GM20000 (cell line): Measurements from ENCODE around the gene C9orf152.
"Not testable (repeated sequence)": the region's sequence is repeated elsewhere in the genome, so short reads cannot be mapped to it uniquely, and the experiment has no call there.

Experiments
- DNase-seq: peaks from one replicate; pipeline ENCODE4 v3.0.0; 2012; ENCODE audit warnings: low spot score
- CTCF ChIP-seq: IDR thresholded peaks from 2 replicates; pipeline ENCODE4 v1.5.1; 2012; ENCODE audit warnings: mild to moderate bottlenecking, control low read depth; ENCODE audit errors: extremely low read depth, missing control alignments

The C9orf152 gene

DNA sequence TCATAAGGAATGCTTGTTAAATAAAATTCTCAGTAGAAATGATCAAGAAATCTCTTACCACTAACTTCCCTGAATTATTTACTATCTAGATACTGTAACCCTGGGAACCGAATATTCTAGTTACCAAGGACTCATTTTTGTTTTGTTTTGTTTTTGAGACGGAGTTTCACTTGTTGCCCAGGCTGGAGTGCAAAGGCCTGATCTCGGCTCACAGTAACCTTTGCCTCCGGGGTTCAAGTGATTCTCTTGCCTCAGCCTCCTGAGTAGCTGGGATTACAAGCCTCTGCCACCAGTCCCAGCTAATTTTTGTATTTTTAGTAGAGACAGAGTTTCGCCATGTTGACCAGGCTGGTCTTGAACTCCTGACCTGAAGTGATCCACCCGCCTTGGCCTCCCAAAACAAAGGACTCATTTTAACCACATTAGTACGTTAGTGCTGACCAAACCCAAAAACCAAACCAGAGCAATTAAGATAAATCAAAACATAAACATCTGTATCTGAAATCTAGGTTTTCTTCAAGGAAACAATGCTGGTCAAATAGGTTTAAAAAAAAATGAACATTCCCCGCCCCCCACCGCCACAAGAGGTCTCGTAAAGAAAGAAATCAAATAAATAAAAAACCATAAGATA is 44.7 kb upstream of the C9orf152 start:
- no peak for TF ChIP-seq CTCF
- DNase-seq = no peak

DNA sequence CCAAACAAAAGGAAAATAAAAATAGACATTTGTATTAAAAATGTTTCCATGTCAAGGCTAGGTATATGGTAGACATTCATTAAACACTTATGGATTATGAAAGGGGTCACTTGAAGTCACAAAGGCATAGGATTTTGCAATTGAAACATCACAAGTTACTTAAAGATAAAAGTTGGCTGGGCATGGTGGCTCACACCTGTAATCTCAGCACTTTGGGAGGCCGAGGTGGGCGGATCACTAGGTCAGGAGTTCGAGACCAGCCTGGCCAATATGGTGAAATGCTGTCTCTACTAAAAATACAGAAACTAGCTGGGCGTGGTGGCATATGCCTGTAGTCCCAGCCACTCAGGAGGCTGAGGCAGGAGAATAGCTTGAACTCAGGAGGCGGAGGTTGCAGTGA is 43.8 kb upstream of the C9orf152 start:
- not testable (repeated sequence) for DNase-seq

DNA sequence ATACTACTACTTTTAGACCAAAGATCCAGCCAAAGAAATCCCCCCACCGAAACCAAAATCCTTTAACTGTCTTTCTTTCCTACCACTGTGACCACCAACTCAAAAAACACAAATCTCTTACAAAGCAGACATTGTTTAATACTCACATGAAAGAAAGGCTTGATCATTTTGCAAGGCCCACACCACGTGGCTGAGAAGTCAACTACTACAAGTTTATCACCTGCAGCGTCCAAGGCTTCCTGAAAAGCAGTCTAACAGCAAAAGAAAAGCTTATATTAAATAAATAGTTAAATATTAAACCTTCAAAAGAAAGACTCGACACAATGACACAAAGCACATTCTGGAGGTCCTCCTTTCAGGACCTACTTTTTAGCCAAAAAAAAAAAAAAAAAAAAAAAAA is 43.3 kb upstream of the C9orf152 start:
- no peak for TF ChIP-seq CTCF
- DNase-seq = no peak

- DNase-seq = no peak
- no peak for TF ChIP-seq CTCF
Measured at GRCh38 chr9:110249603-110250002, 41.6 kb upstream of the C9orf152 start.

- TF ChIP-seq CTCF = no peak
- DNase-seq = no peak
Measured at GRCh38 chr9:110248361-110248760, 40.4 kb upstream of the C9orf152 start.

GRCh38 chr9:110246214-110246613 is 38.3 kb upstream of the C9orf152 start:
- DNase-seq = no peak
- TF ChIP-seq CTCF = no peak

DNA sequence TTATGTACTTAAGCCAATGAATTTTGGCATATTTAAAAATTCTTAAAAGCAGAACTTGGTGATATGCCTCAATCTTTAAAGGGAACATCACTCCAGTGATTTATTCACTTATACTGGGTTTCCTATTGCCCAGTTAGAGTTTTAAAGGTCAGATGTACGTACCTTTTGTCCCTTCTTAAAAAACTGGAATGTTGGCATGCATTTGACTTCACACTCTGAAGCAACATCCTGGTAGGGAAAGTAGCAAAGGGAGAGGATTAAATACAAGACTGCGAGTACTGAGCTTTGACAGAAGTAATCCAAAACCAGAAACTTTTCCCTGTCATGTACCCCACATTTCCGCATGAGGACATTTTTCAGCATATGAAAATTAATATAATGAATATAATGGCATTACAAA is 36.7 kb upstream of the C9orf152 start:
- no peak for TF ChIP-seq CTCF
- no peak for DNase-seq

DNA sequence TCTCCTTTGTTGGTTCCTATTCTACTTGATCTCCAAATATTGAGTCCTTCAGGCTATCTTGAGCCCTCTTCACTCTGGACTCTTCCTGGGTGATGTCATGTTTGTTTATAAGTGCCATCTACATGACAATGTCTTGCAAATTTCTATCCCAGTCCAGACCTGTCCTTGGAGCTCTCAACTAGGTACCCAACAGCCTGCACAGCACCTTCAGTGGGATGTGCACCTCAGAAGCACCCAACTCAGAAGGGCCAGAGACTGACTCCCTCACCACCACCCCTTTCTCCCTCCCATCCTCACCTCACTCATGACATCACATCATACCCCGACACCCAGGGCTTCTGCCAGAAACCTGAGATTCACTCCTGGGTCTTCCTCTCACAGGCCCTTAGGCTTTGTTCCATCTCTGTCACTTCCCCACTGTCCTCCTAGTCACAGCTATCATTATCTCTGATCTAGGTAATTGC is 33.9 kb upstream of the C9orf152 start:
- DNase-seq = no peak
- TF ChIP-seq CTCF = no peak
